NOMO-1 (cell line): Measurements from ENCODE around the gene GJB1.
"Not testable (repeated sequence)": the region's sequence is repeated elsewhere in the genome, so short reads cannot be mapped to it uniquely, and the experiment has no call there.

Experiments used
- DNase-seq, 2 experiments: peaks; one replicate each; lab custom pipeline; 2025; ENCODE audit not compliant: unreplicated experiment in 2 of 2; lab: John Stamatoyannopoulos, UW

The GJB1 gene

DNA sequence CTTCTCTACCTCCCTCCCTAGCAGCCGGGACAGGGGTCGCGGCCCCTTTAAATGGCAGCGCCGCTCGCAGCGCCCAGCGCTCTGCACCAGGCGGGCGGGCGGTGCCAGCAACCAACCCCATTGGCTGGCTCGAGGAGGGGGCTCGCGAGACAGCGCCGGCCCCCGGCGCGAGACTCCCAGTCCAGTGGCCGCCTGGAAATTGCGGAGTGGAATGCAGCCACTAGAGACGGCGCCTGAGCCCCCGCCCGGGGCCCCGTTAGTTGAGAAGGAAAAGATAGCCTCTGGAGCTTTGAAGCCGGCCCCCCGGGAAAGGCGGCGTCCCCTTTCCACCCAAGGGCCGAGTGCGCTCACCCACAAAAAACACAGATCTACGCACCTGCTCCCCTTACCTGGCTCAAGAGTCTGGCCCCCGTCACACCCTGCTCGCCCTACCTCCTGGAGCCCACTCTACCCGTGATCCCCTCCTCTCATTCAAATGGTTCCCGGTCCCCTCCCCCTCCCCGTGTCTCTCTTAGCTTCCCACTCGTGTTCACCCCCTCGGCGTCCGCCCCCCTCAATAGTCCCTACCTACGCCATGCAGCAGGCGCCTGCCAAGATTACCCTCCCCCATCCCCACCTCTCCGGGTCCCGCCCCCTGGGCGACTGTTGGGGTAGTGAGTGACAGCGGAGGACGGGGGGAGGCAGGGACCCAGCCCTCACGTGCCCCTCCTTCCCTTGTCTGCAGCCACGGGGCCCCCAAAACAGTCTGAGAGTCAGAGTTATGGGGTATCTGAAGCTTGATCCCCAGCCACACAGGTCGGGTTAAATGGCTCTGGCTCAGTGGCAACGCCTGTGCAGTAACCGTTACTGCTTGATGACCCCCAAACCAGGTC, 31.3 kb downstream of the GJB1 start, which contains the start of gene ZMYM3:
Gene ZMYM3, minus strand, starts transcription at position 49 of the 872 bp plus-strand sequence. CDS start 885 bp downstream, outside the sequence.
- DNase-seq, result peak; percentile 69 to 81

DNA sequence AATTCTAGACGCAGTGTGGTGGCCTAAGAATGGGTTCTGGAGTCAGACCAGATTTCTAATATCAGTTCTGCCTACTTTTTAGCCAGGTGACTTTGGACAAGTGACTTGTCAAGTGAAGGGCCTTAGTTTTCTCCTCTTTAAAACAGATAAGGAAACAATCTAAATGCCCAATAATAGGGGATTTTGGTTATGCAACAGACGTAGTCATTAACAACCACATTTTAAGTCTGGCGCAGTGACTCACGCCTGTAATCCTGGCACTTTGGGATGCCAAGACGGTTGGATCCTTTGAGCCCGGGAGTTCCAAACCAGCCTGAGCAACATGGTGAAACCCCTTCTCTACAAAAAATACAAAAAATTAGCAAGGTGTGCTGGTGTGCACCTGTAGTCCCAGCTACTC, 33.0 kb downstream of the GJB1 start:
- no peak for DNase-seq

DNA sequence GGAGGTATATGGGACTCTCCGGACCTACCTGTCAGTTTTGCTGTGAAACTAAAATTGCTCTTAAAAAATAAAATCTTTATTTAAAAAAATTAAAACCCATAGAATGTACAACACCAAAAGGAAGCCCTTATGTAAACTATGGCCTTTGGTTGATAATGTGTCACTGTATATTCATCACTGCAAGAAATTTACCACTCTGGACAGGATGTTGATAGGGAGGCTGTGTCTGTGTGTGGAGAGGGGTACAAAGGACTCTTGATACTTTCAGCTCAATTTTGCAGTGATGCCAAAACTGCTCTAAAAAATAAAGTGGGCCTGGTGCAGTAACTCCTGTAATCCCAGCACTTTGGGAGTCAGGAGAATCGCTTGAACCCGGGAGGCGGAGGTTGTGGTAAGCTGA, 33.8 kb downstream of the GJB1 start:
- DNase-seq, result no peak

DNA sequence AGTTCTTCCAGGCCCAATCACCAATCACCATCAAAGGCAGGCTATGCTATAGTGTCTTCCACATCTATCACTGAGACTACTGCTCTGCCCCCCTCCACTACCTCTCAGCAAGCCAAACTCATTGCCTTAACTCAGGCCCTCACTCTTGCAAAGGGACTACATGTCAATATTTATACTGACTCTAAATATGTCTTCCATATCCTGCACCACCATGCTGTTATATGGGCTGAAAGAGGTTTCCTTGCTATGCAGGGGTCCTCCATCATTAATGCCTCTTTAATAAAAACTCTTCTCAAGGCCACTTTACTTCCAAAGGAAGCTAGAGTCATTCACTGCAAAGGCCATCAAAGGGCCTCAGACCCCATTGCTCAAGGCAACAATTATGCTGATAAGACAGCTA, 45.6 kb downstream of the GJB1 start:
- not testable (repeated sequence) for DNase-seq

DNA sequence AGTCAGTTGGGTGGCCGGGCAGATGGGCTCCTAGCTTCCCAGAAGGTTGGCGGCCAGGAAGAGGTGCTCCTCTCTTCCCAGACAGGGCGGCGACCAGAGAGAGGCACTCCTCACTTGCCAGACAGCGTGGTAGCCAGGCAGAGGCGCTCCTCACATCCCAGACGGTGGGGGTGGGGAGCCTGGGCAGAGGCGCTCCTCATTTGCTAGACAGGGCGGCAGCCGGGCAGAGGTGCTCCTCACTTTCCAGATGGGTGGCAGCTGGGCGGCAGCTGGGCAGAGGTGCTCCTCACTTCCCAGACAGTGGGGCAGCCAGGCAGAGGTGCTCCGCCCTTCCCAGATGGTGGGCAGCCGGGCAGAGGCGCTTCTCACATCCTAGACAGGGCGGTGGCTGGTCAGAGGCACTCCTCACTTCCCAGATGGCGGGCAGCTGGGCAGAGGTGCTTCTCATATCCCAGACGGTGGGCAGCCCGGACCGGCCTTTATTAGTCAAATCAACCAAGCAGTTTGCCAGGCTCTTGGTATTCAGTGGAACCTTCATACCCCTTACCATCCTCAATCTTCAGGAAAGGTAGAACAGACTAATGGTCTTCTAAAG, 46.9 kb downstream of the GJB1 start:
- DNase-seq, result no peak

DNA sequence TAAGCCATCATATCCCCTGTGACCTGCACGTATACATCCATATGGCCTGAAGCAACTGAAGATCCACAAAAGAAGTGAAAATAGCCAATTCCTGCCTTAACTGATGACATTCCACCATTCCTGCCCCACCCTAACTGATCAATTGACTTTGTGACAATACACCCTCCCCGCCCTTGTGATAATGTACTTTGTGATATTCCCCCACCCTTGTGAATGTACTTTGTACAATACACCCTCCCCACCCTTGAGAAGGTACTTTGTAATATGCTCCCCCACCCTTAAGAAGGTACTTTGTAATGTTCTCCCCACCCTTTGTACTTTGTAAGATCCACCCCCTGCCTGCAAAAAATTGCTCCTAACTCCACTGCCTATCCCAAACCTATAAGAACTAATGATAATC, 49.3 kb downstream of the GJB1 start:
- DNase-seq, result not testable (repeated sequence)
